ENCODE data around the gene CLNK.

DNA sequence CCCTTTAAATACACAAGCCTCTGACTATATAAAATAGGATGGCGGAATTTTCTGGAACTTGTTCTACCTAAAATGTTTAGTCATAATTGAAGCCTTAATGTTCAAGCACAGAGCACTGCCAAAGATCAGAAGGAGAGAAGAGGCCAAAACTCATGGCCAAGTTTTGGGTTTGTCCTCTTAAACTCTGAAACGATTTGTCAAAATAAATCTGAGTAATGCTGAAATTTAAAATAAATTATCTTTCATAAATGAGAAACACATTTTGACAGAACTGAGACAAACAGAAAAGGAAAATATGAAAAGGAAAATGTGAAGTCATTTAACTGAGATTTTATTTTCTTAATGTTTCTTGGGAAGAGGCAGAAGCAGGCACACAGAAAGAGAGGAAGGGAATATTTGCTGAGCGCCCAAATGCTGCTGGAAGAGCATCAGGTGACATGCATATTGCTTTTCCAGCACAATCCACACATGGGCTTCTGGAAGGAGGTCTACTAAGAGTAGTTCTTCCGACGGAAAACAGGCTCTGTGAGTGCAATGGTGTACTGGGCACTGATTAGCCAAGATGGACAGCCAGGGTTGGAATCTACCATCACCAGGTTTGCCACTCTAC is 179.9 kb downstream of the CLNK start:
- TF ChIP-seq, protein P1, sequence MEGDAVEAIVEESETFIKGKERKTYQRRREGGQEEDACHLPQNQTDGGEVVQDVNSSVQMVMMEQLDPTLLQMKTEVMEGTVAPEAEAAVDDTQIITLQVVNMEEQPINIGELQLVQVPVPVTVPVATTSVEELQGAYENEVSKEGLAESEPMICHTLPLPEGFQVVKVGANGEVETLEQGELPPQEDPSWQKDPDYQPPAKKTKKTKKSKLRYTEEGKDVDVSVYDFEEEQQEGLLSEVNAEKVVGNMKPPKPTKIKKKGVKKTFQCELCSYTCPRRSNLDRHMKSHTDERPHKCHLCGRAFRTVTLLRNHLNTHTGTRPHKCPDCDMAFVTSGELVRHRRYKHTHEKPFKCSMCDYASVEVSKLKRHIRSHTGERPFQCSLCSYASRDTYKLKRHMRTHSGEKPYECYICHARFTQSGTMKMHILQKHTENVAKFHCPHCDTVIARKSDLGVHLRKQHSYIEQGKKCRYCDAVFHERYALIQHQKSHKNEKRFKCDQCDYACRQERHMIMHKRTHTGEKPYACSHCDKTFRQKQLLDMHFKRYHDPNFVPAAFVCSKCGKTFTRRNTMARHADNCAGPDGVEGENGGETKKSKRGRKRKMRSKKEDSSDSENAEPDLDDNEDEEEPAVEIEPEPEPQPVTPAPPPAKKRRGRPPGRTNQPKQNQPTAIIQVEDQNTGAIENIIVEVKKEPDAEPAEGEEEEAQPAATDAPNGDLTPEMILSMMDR (IDR thresholded peaks at IDR 0.05) = no peak
- TF ChIP-seq EP300 (IDR thresholded peaks at IDR 0.05) = no peak
- TF ChIP-seq POLR2A (IDR thresholded peaks at IDR 0.05) = no peak
- no peak for TF ChIP-seq POLR2AphosphoS5 (IDR thresholded peaks at IDR 0.05)
